RPMI7951 (cell line): ENCODE data around the gene FER1L5. TPM values are rescaled to one million over a fixed set of nuclear protein-coding genes. Genes with fewer than 3 reads are reported as not detected.

Experiments used
- DNase-seq: peaks from one replicate; pipeline ENCODE4 v3.0.0-alpha.2; 2012; ENCODE audit warnings: low read depth
- total RNA-seq: library from RNA; depleted of rRNA; stranded (reverse); fragments of >200 nt; shearing (Covaris generic); gene quantifications from 2 replicates; pipeline ENCODE4 v1.2.3, GENCODE V29; 2014

Gene FER1L5
- total RNA-seq, 1 experiment from 2014 or later: not detected

- no peak for DNase-seq
These were observed 38.1 kb downstream of the FER1L5 start for GRCh38 chr2:96680561-96681141.

GRCh38 chr2:96681540-96681939 lies 39.0 kb downstream of the FER1L5 start:
- no peak for DNase-seq

- no peak for DNase-seq
These were observed 40.7 kb downstream of the FER1L5 start for GRCh38 chr2:96683307-96683706.

- no peak for DNase-seq
These were observed 41.6 kb downstream of the FER1L5 start for GRCh38 chr2:96683972-96684820.

GRCh38 chr2:96684883-96685576 lies 42.5 kb downstream of the FER1L5 start:
- no peak for DNase-seq

DNA sequence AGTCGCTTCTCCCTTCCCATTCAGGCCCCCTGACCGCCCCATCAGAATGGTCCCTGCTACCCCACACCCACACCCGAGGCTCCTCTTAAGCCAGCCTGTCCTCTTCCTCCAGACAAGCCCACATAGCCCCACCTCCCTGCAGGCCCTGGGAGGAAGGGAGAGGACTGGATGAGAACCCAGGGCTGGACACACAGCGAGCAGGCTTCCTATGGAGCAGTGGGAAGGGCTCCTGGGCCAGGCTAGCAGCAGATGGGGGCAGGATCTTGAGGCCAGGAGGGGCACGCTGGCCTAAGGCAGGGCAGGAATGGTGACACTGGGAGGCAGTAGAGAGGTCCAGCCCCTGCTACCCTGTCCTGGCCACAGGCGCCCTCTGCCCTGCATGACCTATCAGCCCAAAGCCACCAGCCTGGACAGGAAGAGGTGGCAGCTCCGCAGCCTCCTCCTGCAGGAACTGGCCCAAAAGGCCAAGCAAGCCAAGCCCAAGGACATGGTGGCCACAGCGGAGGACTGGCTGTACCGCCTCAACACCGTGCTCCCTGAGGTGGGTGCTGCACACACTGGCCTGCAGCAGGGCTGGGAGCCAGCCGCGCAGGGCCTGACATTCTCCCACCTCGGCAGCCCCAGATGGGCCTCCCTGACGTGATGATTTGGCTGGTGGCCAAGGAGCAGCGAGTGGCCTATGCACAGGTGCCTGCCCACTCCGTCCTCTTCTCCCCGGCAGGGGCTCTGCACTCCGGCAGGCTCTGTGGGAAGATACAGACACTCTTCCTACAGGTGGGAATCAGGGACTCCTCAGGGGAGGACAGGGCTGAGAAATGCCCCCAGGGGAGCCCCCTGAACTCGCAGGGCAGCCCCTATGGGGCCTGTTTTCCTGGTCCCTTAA lies 43.3 kb downstream of the FER1L5 start:
- DNase-seq: no peak

DNA sequence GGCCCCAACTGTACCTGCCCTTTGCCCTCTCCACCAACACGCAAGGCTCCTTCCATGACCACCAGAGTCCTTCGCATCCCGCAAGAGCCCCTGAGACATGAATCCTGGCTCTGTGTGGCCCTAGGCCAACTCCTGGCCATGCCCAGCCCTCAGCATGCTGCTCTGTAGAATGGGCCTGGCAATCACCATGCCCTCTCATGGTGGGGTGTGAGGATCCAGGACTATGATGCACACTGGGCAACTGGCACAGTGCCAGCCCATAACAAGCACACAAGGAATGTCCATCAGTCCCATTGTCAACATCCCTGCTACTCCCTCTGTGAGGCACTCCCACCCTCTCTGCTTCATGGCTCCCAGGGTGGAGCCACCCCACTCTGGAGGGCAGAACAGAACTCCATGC lies 44.7 kb downstream of the FER1L5 start:
- no peak for DNase-seq

DNA sequence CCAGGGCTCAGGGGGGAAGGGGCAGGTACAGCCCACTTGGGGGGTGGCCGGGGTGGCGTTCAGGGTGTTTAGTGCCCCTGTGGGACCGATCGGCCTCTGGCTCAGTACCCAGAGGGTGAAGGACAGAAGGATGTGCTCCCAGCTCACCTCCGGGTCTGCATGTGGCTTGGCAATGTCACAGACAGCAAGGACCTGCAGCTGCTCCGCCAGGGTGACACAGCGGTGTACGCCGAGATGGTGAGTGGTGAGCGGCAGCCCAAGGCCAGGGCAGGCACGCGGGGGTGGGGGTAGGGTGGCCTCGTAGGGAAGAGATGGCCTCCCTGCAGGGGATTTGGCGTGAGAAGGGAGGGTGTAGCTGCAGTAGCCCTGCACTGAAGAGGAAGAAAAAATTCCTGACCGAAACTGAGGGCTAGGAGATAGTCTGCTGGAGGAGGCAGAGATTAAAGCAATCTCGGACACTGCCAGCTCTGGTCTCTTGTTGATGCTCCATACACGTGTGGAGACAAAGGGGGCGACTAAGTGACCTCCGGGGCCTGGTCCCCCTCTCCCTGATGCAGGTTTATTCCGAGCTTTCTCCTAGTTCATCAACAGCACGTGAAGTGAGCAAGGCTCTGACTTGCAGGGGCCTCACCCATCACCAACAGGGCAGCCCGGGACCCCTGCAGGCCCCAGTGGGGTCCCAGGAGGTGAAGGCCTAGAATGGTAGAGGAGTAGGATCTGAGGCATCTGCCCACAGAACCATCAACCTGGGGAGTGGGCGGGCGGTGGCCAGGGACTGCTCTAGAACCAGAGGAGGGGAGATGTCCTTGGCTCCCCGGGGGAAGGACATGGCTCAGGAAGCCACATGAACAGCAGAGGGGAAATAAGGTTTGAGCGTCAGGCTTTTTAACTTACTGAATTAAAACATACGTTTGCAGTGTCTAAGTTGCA lies 45.4 kb downstream of the FER1L5 start:
- DNase-seq: no peak

DNA sequence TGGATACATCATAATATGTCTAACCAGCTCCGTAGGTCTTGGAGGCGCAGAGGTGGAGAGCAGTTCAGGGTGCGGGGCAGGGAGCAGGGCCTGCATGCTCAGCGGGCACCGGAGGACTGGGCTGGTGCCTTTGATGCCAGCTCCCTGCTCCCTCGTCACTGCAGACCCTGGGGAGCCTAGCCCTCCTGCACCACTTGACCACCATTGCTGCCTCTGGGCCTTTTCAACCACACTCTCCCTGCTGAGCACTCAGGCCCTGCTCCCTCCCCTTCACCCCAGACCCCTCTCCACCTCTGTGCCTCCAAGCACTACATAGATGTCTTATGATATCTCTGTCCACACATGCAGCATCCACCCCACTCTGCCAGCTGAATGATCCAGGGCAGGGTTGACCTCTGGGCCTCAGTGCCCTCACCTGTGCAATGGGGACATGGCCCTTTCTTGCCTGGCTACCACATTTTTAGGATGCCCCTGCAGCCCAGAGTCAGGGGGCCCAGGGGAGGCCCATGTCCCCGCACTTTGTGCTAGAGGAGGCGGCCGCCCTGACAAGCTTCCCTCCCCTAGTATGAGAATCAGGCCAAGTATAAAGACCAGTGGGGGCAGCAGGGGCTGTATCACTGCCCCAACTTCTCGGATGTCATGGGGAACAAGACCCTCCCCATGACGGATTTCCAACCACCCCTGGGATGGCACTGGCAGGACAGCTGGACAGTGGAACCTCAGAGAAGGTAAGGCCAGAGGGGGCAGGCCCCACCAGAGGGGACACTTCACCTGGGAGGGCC lies 46.3 kb downstream of the FER1L5 start:
- DNase-seq: no peak

- DNase-seq: no peak
These were observed 46.9 kb downstream of the FER1L5 start for GRCh38 chr2:96689431-96689991.

GRCh38 chr2:96690306-96691021 lies 47.9 kb downstream of the FER1L5 start:
- no peak for DNase-seq

DNA sequence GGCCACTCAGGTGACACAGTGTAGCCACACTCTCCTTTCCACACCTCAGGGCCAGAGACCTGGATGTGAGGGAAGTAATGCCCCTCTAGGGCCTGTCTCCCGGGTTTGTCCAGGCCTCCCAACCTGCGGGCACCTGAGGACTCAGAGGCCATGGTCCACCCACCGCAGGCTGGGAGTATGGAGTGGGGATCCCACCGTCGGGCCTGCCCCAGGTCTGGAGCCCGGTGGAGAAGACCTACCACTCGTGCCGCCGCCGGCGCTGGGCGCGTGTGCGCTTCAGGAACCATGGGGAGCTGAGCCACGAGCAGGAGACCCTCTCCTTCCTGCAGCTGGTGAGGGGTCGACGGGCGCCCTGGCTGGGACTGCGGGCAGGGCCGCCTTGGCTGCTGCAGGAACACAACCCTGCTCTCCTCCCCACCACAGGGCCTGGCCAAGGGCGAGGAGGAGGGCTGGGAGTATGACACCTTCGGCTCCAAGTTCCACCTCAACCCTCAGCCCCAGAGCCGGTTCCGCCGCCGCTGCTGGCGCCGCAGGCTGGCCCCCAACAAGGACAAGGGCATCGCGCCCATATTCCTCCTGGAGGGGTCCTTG lies 48.6 kb downstream of the FER1L5 start:
- no peak for DNase-seq

DNA sequence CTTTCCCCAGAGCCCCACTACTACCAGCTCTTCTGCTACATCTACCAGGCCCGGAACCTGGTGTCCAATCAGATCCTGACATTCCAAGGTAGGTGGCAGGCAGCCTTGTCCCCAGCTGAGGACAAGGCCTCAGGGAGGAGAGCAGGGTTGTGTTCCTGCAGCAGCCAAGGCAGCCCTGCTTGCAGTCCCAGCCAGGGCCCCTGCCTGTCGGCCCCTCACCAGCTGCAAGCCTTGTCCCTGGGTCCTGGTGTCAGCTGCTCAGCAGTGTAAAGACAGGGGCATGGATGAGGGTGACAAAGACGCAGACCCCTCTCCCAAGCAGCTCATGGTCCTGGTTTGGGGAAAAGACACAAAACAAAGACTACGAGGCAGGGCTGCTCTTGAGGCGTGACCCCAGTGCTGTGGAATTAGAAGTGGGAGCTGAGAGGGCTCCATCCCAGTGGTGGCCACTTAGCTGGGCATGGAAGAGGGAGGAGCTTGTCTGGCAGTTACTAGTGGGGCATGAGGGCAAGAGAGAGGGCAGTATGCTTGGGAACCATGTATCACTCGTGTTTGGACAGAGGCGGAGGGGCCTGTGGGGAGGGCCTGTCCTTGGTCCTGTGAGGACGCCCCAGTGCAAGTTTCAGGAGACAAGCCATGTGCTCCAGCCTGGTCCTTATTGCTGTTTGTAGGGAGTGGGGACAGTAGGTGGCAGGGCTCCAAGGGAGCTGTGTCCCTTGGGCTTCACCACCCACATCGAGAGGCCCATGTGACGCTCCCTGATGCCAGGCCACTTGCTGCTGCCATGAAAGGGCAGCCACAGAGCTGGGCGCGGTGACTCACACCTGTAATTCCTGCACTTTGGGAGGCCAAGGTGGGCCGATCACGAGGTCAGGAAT lies 49.8 kb downstream of the FER1L5 start:
- DNase-seq: no peak

DNA sequence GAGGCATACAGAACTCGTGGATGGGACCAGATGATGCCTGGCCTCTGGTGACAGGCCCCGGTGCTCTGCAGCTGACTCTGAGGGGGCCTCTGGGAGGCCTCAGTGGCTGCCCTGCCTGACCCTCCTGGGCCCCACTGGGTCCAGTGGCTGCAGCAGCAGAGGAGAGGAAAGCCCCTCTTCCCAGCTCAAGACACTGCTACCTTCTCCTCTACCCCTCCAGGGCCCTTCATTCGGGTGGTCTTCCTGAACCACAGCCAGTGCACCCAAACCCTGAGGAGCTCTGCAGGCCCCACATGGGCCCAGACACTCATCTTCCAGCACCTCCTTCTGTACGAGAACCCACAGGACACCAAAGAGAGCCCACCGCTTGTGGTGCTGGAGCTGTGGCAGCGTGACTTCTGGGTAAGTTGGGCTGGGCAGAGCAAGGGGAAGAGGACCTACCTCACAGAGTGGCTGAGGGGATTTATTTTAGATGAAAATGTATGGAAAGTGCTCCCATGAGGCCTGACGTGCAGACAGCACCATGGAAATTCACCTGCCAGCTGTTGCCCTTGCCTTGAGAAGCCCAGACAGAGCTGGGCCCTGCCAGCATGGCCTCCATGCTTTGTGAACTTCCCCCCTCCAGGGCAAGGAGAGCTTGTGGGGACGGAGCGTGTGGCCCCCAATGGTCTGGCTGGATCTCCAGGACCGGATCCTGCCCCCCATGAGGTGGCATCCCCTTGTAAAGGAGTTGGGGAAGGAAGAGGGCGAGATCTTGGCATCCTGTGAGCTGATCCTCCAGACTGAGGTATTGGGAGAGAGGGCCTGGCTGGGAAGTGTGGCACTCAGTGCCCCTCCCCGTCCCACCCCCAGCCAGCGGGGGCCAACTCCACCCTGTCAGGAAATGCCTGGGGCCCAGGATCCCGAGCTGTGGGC lies 51.0 kb downstream of the FER1L5 start:
- no peak for DNase-seq

- no peak for DNase-seq
These were observed 51.7 kb downstream of the FER1L5 start for GRCh38 chr2:96694279-96694678.

DNA sequence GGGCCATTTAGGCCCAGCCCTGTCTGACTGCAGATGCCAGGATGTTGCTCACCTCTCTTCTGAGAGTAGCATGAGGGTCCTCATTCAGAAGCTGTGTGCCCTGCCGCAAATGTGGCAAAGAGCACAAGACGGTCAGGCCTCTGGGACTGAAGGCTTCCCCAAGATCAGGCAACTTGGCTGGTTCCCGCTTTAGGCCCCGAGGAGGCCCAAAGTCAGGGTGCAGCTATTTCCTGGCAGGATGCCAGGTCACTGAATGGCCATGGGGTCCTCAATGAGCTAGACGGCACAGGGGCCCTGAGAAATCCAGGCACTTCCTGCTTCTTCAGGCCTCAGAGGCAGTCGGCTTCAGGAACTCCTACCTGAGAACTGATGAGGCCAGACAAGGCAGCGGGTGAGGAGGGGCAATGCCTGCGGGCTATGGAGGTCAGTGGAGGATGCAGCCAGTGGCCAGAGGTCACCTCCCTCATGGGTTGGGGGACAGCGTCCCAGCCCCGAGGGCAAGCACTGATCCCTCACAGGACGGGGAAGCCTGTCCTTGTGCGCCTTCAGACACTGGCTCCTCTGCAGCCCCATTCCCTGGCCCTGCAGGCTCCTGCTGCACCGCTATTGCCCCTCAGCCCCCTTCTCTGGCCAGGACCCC lies 52.4 kb downstream of the FER1L5 start:
- DNase-seq: no peak
